Lower leg skin (tissue), 3 donors: ENCODE measurements around the gene DNAH7.

Source experiments
- CTCF ChIP-seq, 3 donors: fragments of 450-650 bp; IDR thresholded peaks; one replicate each; pipeline ENCODE4 v1.5.1; 2016; ENCODE audit warnings: antibody characterized with exemption in 3 of 3, mild to moderate bottlenecking in 3 of 3, moderate library complexity in 2 of 3
- POLR2A ChIP-seq, 2 donors: fragments of 450-650 bp; IDR thresholded peaks; one replicate each; pipeline ENCODE4 v1.6.1; 2016 to 2017; ENCODE audit warnings: antibody characterized with exemption in 2 of 2, mild to moderate bottlenecking in 1 of 2, moderate library complexity in 1 of 2

DNA sequence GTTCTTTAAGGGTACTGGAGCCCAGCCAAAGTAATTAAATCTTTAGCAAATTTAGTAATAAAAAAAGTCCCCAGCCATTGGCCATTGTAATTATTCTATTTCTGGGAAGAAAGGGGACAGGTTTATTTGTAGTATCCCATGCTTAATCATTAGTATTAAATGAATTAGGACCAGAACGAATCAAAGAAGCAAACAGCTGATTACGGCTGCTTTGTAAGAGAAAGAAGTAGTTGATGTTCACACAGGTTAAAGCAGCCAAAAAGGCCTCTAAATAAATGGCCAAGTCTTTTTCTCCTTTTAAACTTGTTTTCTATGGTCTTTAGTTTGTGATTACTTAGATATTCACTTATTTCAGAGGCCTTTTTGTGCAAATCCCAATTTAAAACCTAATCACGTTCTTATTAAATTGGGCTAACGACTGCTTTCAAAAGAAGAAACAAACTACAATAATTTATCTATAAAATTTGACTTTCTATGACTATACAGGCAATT, 48.6 kb upstream of the DNAH7 start:
- TF ChIP-seq POLR2A (IDR thresholded peaks at IDR 0.05) = no peak
- no peak for TF ChIP-seq CTCF (IDR thresholded peaks at IDR 0.05)
